ENCODE data around the gene ZNF91.

GRCh38 chr19:23365222-23365621 is 30.0 kb downstream of the ZNF91 start:
- TF ChIP-seq, protein P1, sequence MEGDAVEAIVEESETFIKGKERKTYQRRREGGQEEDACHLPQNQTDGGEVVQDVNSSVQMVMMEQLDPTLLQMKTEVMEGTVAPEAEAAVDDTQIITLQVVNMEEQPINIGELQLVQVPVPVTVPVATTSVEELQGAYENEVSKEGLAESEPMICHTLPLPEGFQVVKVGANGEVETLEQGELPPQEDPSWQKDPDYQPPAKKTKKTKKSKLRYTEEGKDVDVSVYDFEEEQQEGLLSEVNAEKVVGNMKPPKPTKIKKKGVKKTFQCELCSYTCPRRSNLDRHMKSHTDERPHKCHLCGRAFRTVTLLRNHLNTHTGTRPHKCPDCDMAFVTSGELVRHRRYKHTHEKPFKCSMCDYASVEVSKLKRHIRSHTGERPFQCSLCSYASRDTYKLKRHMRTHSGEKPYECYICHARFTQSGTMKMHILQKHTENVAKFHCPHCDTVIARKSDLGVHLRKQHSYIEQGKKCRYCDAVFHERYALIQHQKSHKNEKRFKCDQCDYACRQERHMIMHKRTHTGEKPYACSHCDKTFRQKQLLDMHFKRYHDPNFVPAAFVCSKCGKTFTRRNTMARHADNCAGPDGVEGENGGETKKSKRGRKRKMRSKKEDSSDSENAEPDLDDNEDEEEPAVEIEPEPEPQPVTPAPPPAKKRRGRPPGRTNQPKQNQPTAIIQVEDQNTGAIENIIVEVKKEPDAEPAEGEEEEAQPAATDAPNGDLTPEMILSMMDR (IDR thresholded peaks at IDR 0.05) = no peak
- TF ChIP-seq ZFX (IDR thresholded peaks at IDR 0.05; ENCODE audit: borderline replicate concordance) = no peak

All from 22Rv1 (cell line).